Stimulated activated CD4-positive, alpha-beta T cell treated with anti-CD3 and anti-CD28 coated beads, Interleukin-15, amount 100 ng/mL, for 48 hours (primary cell): ENCODE data around the gene PNPLA3.

ENCODE experiments used
- DNase-seq, 2 donors: peaks; one replicate each; pipeline ENCODE4 v3.0.0-alpha.2; 2020; ENCODE audit warnings: low read depth in 2 of 2

PNPLA3 gene

GRCh38 chr22:43992331-43992821, 68.8 kb downstream of the PNPLA3 start:
- no peak for DNase-seq

- peak; percentile 10 to 46 for DNase-seq
Observed at GRCh38 chr22:43993072-43993760, 69.6 kb downstream of the PNPLA3 start.

GRCh38 chr22:43994006-43994405, 70.4 kb downstream of the PNPLA3 start:
- no peak for DNase-seq

- no peak for DNase-seq
Observed at GRCh38 chr22:43994416-43994815, 70.8 kb downstream of the PNPLA3 start.

- no peak for DNase-seq
Observed at GRCh38 chr22:43995057-43995685, 71.6 kb downstream of the PNPLA3 start.

- no peak for DNase-seq
Observed at GRCh38 chr22:43995798-43996169, 72.2 kb downstream of the PNPLA3 start.

GRCh38 chr22:43996170-43996980, 72.8 kb downstream of the PNPLA3 start:
- peak; percentile 48 to 62 for DNase-seq

- no peak for DNase-seq
Observed at GRCh38 chr22:43996981-43997265, 73.3 kb downstream of the PNPLA3 start.
